ENCODE data around the gene PHKG2. TPM values are rescaled to one million over a fixed set of nuclear protein-coding genes. Genes with fewer than 3 reads are reported as not detected.

The PHKG2 gene
- polyA plus RNA-seq, 3 donors, result 45.4 to 115 (median 54.2) TPM

GRCh38 chr16:30755955-30756780 is 7.9 kb downstream of the PHKG2 start:
- no peak overlapping the region for H3K9ac ChIP-seq (ENCODE audit: insufficient read depth, low read length, poor library complexity, severe bottlenecking)
- Mint-ChIP-seq H3K9me3 (no peaks in the 10 kb centered on the region), H3K27me3 (ENCODE audit: low read depth in 3 of 3) (peaks cover 0 to 6% (median 0%) of the 10 kb centered on the region in 3 donors), H3K4me1 (peaks cover 30% of the 10 kb centered on the region), H3K4me3 (no peak overlapping the region), H3K36me3 (peaks cover 49 to 73% of the 10 kb centered on the region in 2 donors), H3K27ac (peak overlapping the region in 2 of 7 donors; percentile 6 to 37)
- no peaks in the 10 kb centered on the region for H3K9me3 ChIP-seq (replicated peaks in 1 of 2; ENCODE audit: control insufficient read depth in 1 of 2, insufficient read depth in 1 of 2, low read length in 2 of 2)
- H3K27me3 ChIP-seq (ENCODE audit: control insufficient read depth in 2 of 2, insufficient read depth in 2 of 2, low read length in 2 of 2), result no peaks in the 10 kb centered on the region
- H3K36me3 ChIP-seq (replicated peaks in 1 of 2; ENCODE audit: control insufficient read depth in 1 of 2, insufficient read depth in 2 of 2, low read length in 2 of 2), result peaks cover 53 to 65% of the 10 kb centered on the region in 2 donors
- H3K4me2 ChIP-seq (replicated peaks; ENCODE audit: extremely low read depth, low read length, poor library complexity, severe bottlenecking), result no peak overlapping the region
- H2AFZ ChIP-seq (ENCODE audit: insufficient read depth, low read depth, low read length, poor library complexity, severe bottlenecking), result no peak overlapping the region
- no peak overlapping the region for H3K27ac ChIP-seq (ENCODE audit: low read depth in 1 of 2, low read length in 2 of 2)
- H3K4me3 ChIP-seq (replicated peaks in 1 of 3; ENCODE audit: low read depth in 2 of 3, low read length in 3 of 3), result no peak overlapping the region
- H3K4me1 ChIP-seq (ENCODE audit: control insufficient read depth in 1 of 2, insufficient read depth in 2 of 2, low read length in 2 of 2), result peaks cover 31 to 37% of the 10 kb centered on the region in 2 donors
- 97% methylated on average over 18 of the region's 20 CpGs for WGBS (ENCODE audit: insufficient coverage)
- no peak for TF ChIP-seq CTCF (IDR thresholded peaks at IDR 0.05)
- no peak for DNase-seq
- H3K79me2 ChIP-seq (ENCODE audit: insufficient read depth, low read length), result peaks cover 21% of the 10 kb centered on the region
- H4K20me1 ChIP-seq (ENCODE audit: insufficient read depth, low read length), result no peaks in the 10 kb centered on the region
- intact Hi-C loops (cut with micrococcal nuclease), result loop anchor here (5.0 kb wide), 2 partner anchors 34 to 764 kb away; no protein-coding TSS in a partner anchor

GRCh38 chr16:30756781-30757100 is 8.5 kb downstream of the PHKG2 start:
- H2AFZ ChIP-seq (ENCODE audit: insufficient read depth, low read depth, low read length, poor library complexity, severe bottlenecking), result no peak overlapping the region
- Mint-ChIP-seq H3K4me1 (peaks cover 35% of the 10 kb centered on the region), H3K9me3 (no peaks in the 10 kb centered on the region), H3K4me3 (no peak overlapping the region), H3K27me3 (ENCODE audit: low read depth in 3 of 3) (peaks cover 0 to 6% (median 0%) of the 10 kb centered on the region in 3 donors), H3K27ac (peak overlapping the region in 1 of 7 donors; percentile 6), H3K36me3 (peaks cover 43 to 67% of the 10 kb centered on the region in 2 donors)
- intact Hi-C loops (cut with micrococcal nuclease), result loop anchor here (5.0 kb wide), 2 partner anchors 34 to 764 kb away; no protein-coding TSS in a partner anchor
- H3K4me2 ChIP-seq (replicated peaks; ENCODE audit: extremely low read depth, low read length, poor library complexity, severe bottlenecking), result no peak overlapping the region
- H3K9me3 ChIP-seq (replicated peaks in 1 of 2; ENCODE audit: control insufficient read depth in 1 of 2, insufficient read depth in 1 of 2, low read length in 2 of 2), result no peaks in the 10 kb centered on the region
- H4K20me1 ChIP-seq (ENCODE audit: insufficient read depth, low read length), result no peaks in the 10 kb centered on the region
- H3K4me3 ChIP-seq (replicated peaks in 1 of 3; ENCODE audit: low read depth in 2 of 3, low read length in 3 of 3), result no peak overlapping the region
- H3K4me1 ChIP-seq (ENCODE audit: control insufficient read depth in 1 of 2, insufficient read depth in 2 of 2, low read length in 2 of 2), result peaks cover 36 to 42% of the 10 kb centered on the region in 2 donors
- DNase-seq, result no peak
- over 99% methylated on average over 13 of the region's 13 CpGs for WGBS (ENCODE audit: insufficient coverage)
- peaks cover 24% of the 10 kb centered on the region for H3K79me2 ChIP-seq (ENCODE audit: insufficient read depth, low read length)
- H3K27ac ChIP-seq (ENCODE audit: low read depth in 1 of 2, low read length in 2 of 2), result no peak overlapping the region
- H3K9ac ChIP-seq (ENCODE audit: insufficient read depth, low read length, poor library complexity, severe bottlenecking), result no peak overlapping the region
- TF ChIP-seq CTCF (IDR thresholded peaks at IDR 0.05), result no peak
- peaks cover 48 to 60% of the 10 kb centered on the region in 2 donors for H3K36me3 ChIP-seq (replicated peaks in 1 of 2; ENCODE audit: control insufficient read depth in 1 of 2, insufficient read depth in 2 of 2, low read length in 2 of 2)
- H3K27me3 ChIP-seq (ENCODE audit: control insufficient read depth in 2 of 2, insufficient read depth in 2 of 2, low read length in 2 of 2), result no peaks in the 10 kb centered on the region

Measured in CD14-positive monocyte (primary cell).